Small intestine (tissue), 7 donors: ENCODE measurements around the gene SLC12A1. TPM values are rescaled to one million over a fixed set of nuclear protein-coding genes. Genes with fewer than 3 reads are reported as not detected.

Experiments used
- DNase-seq, 2 donors: peaks; one replicate each; pipeline versions ENCODE4 v3.0.0 to v3.0.0-alpha.2; 2013
- FAIRE-seq: peaks from 2 replicates; lab custom pipeline; 2012; peaks lifted over from hg19 to GRCh38; lab: Jason Lieb, UNC
- H3K27ac ChIP-seq, 3 donors: one replicate each; pipeline ENCODE4 v1.5.1; 2013; ENCODE audit warnings: low read length in 2 of 3, mild to moderate bottlenecking in 2 of 3, control low read depth in 1 of 3, inconsistent platforms in 1 of 3, low read depth in 1 of 3, moderate library complexity in 1 of 3
- H3K27me3 ChIP-seq, 3 donors: one replicate each; pipeline ENCODE4 v1.6.1; 2013; ENCODE audit warnings: low read length in 3 of 3, inconsistent platforms in 1 of 3; ENCODE audit not compliant: control insufficient read depth in 3 of 3, insufficient read depth in 3 of 3
- H3K36me3 ChIP-seq, 3 donors: one replicate each; pipeline ENCODE4 v1.6.1; 2013; ENCODE audit warnings: low read length in 3 of 3, inconsistent platforms in 1 of 3, low read depth in 1 of 3, mild to moderate bottlenecking in 1 of 3, moderate library complexity in 1 of 3; ENCODE audit not compliant: control insufficient read depth in 3 of 3, insufficient read depth in 2 of 3
- H3K4me1 ChIP-seq, 3 donors: one replicate each; pipeline ENCODE4 v1.6.1; 2013; ENCODE audit warnings: low read length in 2 of 3, inconsistent platforms in 1 of 3, low read depth in 1 of 3, mild to moderate bottlenecking in 1 of 3, moderate library complexity in 1 of 3; ENCODE audit not compliant: control insufficient read depth in 3 of 3, insufficient read depth in 2 of 3
- H3K4me3 ChIP-seq, 3 donors: one replicate each; pipeline ENCODE4 v1.5.1; 2013; ENCODE audit warnings: low read length in 3 of 3, control low read depth in 1 of 3, inconsistent platforms in 1 of 3, low read depth in 1 of 3, mild to moderate bottlenecking in 1 of 3, moderate library complexity in 1 of 3
- H3K9me3 ChIP-seq, 2 donors: one replicate each; pipeline ENCODE4 v1.6.1; 2013; ENCODE audit warnings: low read depth in 1 of 2, low read length in 1 of 2; ENCODE audit not compliant: control insufficient read depth in 2 of 2, insufficient read depth in 1 of 2
- whole genome bisulfite sequencing, 3 donors: extraction: QIAGEN DNeasy Blood & Tissue Kit; methylation state at CpG; one replicate each; pipeline ENCODE4 v1.1.7; 2013; 5-methylcytosine and 5-hydroxymethylcytosine counted together
- polyA plus RNA-seq, 4 donors: library from polyadenylated mRNA; stranded (reverse) in 3 of 4; unstranded in 1 of 4; fragments of 200-250 nt in 3 of 4; fragments of 120-200 nt in 1 of 4; gene quantifications; one replicate each; pipeline versions ENCODE4 v1.2.1 to v1.2.3, GENCODE V29; 2013
- donor health status: healthy with polysubstance abuse.
- donor health status: control.
- donor health status: control.
- donor health status: Bipolar disorder and iron deficiency.
- donor health status: healthy.

The SLC12A1 gene
- polyA plus RNA-seq, 4 donors = 0.04 to 0.06 TPM; not detected in 2

DNA sequence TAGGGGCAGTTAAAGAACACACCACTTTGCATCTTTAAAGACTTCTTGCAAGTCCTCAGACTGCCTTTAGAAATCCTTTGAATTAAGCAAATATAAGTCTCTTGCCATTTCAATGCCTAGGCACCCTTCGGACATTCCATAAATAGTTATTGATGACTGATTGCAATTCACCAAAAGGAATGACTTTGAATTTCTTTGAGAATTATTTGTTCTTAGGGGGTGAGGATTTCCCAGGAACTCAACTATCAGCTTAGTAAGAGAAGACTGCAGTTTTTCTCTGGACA lies 27.5 kb upstream of the SLC12A1 start:
- H3K27me3 ChIP-seq = peaks cover 0 to 3% (median 2%) of the 10 kb centered on the region in 3 donors
- H3K27ac ChIP-seq = no peak overlapping the region
- H3K36me3 ChIP-seq = no peaks in the 10 kb centered on the region
- H3K4me1 ChIP-seq = peaks cover 0 to 5% (median 0%) of the 10 kb centered on the region in 3 donors
- no peak for FAIRE-seq
- H3K4me3 ChIP-seq = peak overlapping the region in 2 of 3 donors; percentile 26 to 61
- 79 to 95% (median 84%) methylated on average over 1 of the region's 1 CpG for WGBS, 3 donors
- no peaks in the 10 kb centered on the region for H3K9me3 ChIP-seq
- no peak for DNase-seq

GRCh38 chr15:48182749-48183148 lies 23.4 kb upstream of the SLC12A1 start:
- Histone ChIP-seq H3K36me3 (no peaks in the 10 kb centered on the region), H3K9me3 (no peaks in the 10 kb centered on the region), H3K27me3 (peaks cover 0 to 3% (median 2%) of the 10 kb centered on the region in 3 donors), H3K4me3 (no peak overlapping the region), H3K4me1 (no peaks in the 10 kb centered on the region), H3K27ac (no peak overlapping the region)
- peak; percentile 9 to 12 for DNase-seq
- FAIRE-seq = no peak
- WGBS, 3 donors = 34 to 45% (median 38%) methylated on average over 2 of the region's 2 CpGs

GRCh38 chr15:48185529-48185928 lies 20.6 kb upstream of the SLC12A1 start:
- Histone ChIP-seq H3K9me3 (no peaks in the 10 kb centered on the region), H3K27ac (no peak overlapping the region), H3K4me1 (no peaks in the 10 kb centered on the region), H3K4me3 (no peak overlapping the region), H3K27me3 (peaks cover 0 to 3% (median 2%) of the 10 kb centered on the region in 3 donors), H3K36me3 (no peaks in the 10 kb centered on the region)
- DNase-seq (no peak), FAIRE-seq (no peak)
- WGBS, 3 donors = 75 to 82% (median 77%) methylated on average over 3 of the region's 3 CpGs

DNA sequence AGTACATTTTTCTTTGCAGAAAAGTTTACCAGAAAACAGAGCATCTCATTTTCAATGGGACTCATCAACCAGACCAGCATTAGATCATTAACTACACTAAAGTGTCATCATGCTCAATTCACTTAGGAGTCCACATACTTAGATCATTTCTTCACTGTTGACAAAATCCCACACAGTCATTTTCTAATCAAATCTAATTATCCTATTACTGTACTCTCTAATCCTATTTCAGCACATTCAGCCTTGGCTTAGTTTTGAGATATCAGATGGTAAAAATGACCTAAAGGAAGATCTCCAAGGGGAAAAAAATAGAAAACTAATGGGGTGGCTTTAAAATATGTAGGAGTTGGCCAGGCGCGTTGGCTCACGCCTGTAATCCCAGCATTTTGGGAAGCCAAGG lies 19.8 kb upstream of the SLC12A1 start:
- Histone ChIP-seq H3K4me1 (no peaks in the 10 kb centered on the region), H3K36me3 (no peaks in the 10 kb centered on the region), H3K9me3 (no peaks in the 10 kb centered on the region), H3K4me3 (no peak overlapping the region), H3K27ac (no peak overlapping the region), H3K27me3 (peaks cover 0 to 2% (median under 1%) of the 10 kb centered on the region in 3 donors)
- FAIRE-seq = no peak
- 87 to 95% (median 92%) methylated on average over 3 of the region's 3 CpGs for WGBS, 3 donors
- DNase-seq = no peak

DNA sequence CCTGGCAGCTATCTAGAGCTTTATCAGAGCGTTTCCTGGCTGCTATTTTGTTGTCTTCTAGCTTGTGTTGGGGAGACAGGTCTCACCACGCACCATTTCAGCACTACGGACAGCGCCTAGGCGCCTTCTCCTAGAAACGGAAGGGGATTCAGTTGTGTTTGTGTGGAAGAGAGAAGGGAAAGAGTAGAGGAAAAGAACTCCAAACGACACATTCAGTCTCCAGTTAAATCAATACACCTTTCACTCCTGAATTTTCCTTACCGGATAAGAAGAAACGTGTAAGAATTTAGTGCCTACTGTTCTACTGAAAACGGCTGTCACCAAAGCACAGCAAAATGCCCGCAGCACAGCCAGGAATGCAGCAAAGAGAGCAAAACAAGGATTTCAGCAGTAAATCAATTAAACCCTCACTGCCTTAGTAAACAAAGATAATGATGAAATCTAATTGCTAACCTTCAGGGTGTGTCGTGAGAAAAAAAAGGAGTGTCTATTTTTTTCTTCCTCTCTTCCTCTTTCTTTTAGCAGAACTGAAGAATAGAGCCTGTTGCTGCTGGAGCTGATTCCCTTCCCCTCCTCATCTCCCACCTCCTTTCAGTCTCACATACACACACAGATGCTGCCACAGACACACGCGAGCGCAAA lies 15.0 kb upstream of the SLC12A1 start:
- Histone ChIP-seq H3K9me3 (no peaks in the 10 kb centered on the region), H3K27ac (peak overlapping the region in 1 of 3 donors; percentile 28), H3K27me3 (peaks cover 0 to 10% (median 0%) of the 10 kb centered on the region in 3 donors), H3K4me1 (no peaks in the 10 kb centered on the region), H3K4me3 (peak overlapping the region in 1 of 3 donors; percentile 21), H3K36me3 (no peaks in the 10 kb centered on the region)
- peak; percentile 55 to 88 for DNase-seq
- FAIRE-seq = no peak
- WGBS, 3 donors = 5% methylated on average over 15 of the region's 15 CpGs

GRCh38 chr15:48191574-48192225 lies 14.4 kb upstream of the SLC12A1 start, which contains the start of gene CTXN2:
Gene CTXN2, plus strand, starts transcription at chr15:48191665. Its CDS starts 9,636 bp downstream, at chr15:48201301.
- DNase-seq (peak; percentile 7 to 19), FAIRE-seq (no peak)
- no peaks in the 10 kb centered on the region for H3K4me1 ChIP-seq
- H3K36me3 ChIP-seq = no peaks in the 10 kb centered on the region
- no peaks in the 10 kb centered on the region for H3K9me3 ChIP-seq
- WGBS, 3 donors = 10 to 17% (median 14%) methylated on average over 30 to 31 of the region's 31 CpGs
- peak within 1 kb of the TSS in 1 of 3 donors; percentile 28 for H3K27ac ChIP-seq
- peaks cover 0 to 10% (median 0%) of the 10 kb centered on the region in 3 donors for H3K27me3 ChIP-seq
- peak within 1 kb of the TSS in 1 of 3 donors; percentile 21 for H3K4me3 ChIP-seq

DNA sequence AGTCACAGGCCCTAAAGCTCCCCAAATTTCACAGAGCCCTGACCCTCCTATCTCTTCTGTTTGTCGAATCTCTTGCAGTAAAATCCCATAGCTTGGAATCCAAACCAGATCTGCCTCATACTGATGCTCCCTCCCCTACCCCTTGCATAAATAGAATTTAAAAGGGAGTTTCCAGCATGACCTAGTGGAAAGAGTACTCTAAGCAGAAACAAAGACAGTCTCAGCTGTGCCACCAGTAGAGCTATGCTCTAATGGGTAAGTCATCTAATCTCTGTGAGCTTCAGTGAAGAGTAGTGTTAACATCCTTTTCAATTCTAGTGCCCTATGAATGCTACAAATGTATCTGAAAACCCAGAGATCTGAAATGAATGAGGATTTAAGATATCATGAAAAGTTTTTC lies 4.0 kb upstream of the SLC12A1 start:
- 52 to 79% (median 67%) methylated on average over 1 of the region's 1 CpG for WGBS, 3 donors
- H3K4me1 ChIP-seq = no peaks in the 10 kb centered on the region
- no peak for FAIRE-seq
- no peak overlapping the region for H3K4me3 ChIP-seq
- H3K36me3 ChIP-seq = no peaks in the 10 kb centered on the region
- H3K27me3 ChIP-seq = no peaks in the 10 kb centered on the region
- H3K27ac ChIP-seq = no peak overlapping the region
- DNase-seq = no peak
- no peaks in the 10 kb centered on the region for H3K9me3 ChIP-seq

- no peaks in the 10 kb centered on the region for H3K9me3 ChIP-seq
- no peak overlapping the region for H3K4me3 ChIP-seq
- no peak overlapping the region for H3K27ac ChIP-seq
- H3K4me1 ChIP-seq = no peaks in the 10 kb centered on the region
- 51 to 68% (median 61%) methylated on average over 1 of the region's 1 CpG for WGBS, 3 donors
- H3K36me3 ChIP-seq = no peaks in the 10 kb centered on the region
- DNase-seq (no peak), FAIRE-seq (peak; percentile 36)
- no peaks in the 10 kb centered on the region for H3K27me3 ChIP-seq
These were observed 15.2 kb downstream of the SLC12A1 start for GRCh38 chr15:48221261-48221660.
